Epithelial cell of proximal tubule (primary cell): ENCODE results near the gene FMNL3. TPM values are rescaled to one million over a fixed set of nuclear protein-coding genes. Genes with fewer than 3 reads are reported as not detected.

Experiments used
- DNase-seq: peaks from one replicate; pipeline ENCODE4 v3.0.0-alpha.2; 2011; ENCODE audit warnings: low read depth
- H3K4me3 ChIP-seq: 2 replicates; pipeline ENCODE4 v1.5.1; 2011; ENCODE audit warnings: low read depth, mild to moderate bottlenecking, low read length
- CTCF ChIP-seq: conservative IDR thresholded peaks from 2 replicates; pipeline ENCODE4 v1.5.1; 2012; ENCODE audit warnings: low read depth, mild to moderate bottlenecking, low read length
- total RNA-seq: library from RNA; depleted of rRNA; stranded (reverse); fragments of >200 nt; gene quantifications from 2 replicates; pipeline ENCODE4 v1.2.3, GENCODE V29; 2015

Gene FMNL3
- total RNA-seq, 1 donor from 2014 or later, result 21.7 TPM

- TF ChIP-seq CTCF, result no peak
- no peak for DNase-seq
- H3K4me3 ChIP-seq, result no peak overlapping the region
These were observed 118.3 kb downstream of the FMNL3 start for GRCh38 chr12:49588721-49589516.

- no peak for DNase-seq
- no peak overlapping the region for H3K4me3 ChIP-seq
- TF ChIP-seq CTCF, result no peak
These were observed 118.9 kb downstream of the FMNL3 start for GRCh38 chr12:49588281-49588680.

- H3K4me3 ChIP-seq, result no peak overlapping the region
- DNase-seq, result no peak
- peak; percentile 10 for TF ChIP-seq CTCF
These were observed 119.9 kb downstream of the FMNL3 start for GRCh38 chr12:49587174-49587908.

Other genes starting within 250 kb of the FMNL3 start
- gene KCNH3, start 168.4 kb downstream of the FMNL3 start, total RNA-seq, result 0.07 and 0.12 TPM in 2 replicates
- 62.4 and 118 TPM in 2 replicates for gene MCRS1, start 139.3 kb downstream of the FMNL3 start, total RNA-seq
- 0.07 TPM in 1 of 2 replicates, not detected in the other for gene FAM186B, start 101.8 kb downstream of the FMNL3 start, total RNA-seq
- gene PRPF40B, start 83.8 kb downstream of the FMNL3 start, total RNA-seq, result 10.6 and 12.4 TPM in 2 replicates
- 429 and 436 TPM in 2 replicates for gene TMBIM6, start 34.2 kb upstream of the FMNL3 start, total RNA-seq
- gene NCKAP5L, start 121.0 kb upstream of the FMNL3 start, total RNA-seq, result 8.4 and 14.6 TPM in 2 replicates
- gene BCDIN3D, start 135.7 kb upstream of the FMNL3 start, total RNA-seq, result 1.7 and 7.1 TPM in 2 replicates
- not detected in 2 replicates for gene FAIM2, start 196.5 kb upstream of the FMNL3 start, total RNA-seq
- not detected in 2 replicates for gene AQP2, start 243.3 kb upstream of the FMNL3 start, total RNA-seq